CD14-positive monocyte (primary cell): ENCODE measurements around the gene SIGLEC12. TPM values are rescaled to one million over a fixed set of nuclear protein-coding genes. Genes with fewer than 3 reads are reported as not detected.

Source experiments
- DNase-seq, 3 donors: peaks; one replicate each; pipeline ENCODE4 v3.0.0-alpha.2; 2011 to 2022
- H2AFZ ChIP-seq: 2 replicates; pipeline ENCODE4 v1.6.0; 2012; ENCODE audit warnings: mild to moderate bottlenecking, low read depth, low read length, inconsistent platforms; ENCODE audit not compliant: insufficient read depth, poor library complexity, severe bottlenecking
- H3K27ac ChIP-seq, 2 donors: 1 replicate in 1 of 2; 2 replicates in 1 of 2; pipeline ENCODE4 v1.5.1; 2012 to 2013; ENCODE audit warnings: low read length in 2 of 2, control low read depth in 1 of 2, inconsistent platforms in 1 of 2, low read depth in 1 of 2, mild to moderate bottlenecking in 1 of 2
- H3K27me3 ChIP-seq, 2 donors: one replicate each; pipeline versions ENCODE4 v1.6.0 to v1.6.1; 2011 to 2013; ENCODE audit warnings: low read length in 2 of 2; ENCODE audit not compliant: control insufficient read depth in 2 of 2, insufficient read depth in 2 of 2
- H3K36me3 ChIP-seq, 2 donors: replicated peaks in 1 of 2; 1 replicate in 1 of 2; 2 replicates in 1 of 2; pipeline versions ENCODE4 v1.5.1 to v1.6.1; 2012 to 2013; ENCODE audit warnings: low read length in 2 of 2, control low read depth in 1 of 2, inconsistent platforms in 1 of 2, mild to moderate bottlenecking in 1 of 2; ENCODE audit not compliant: insufficient read depth in 2 of 2, control insufficient read depth in 1 of 2
- H3K4me1 ChIP-seq, 2 donors: 1 replicate in 1 of 2; 2 replicates in 1 of 2; pipeline versions ENCODE4 v1.5.1 to v1.6.1; 2012 to 2013; ENCODE audit warnings: low read length in 2 of 2, control low read depth in 1 of 2, inconsistent platforms in 1 of 2, mild to moderate bottlenecking in 1 of 2, moderate library complexity in 1 of 2; ENCODE audit not compliant: insufficient read depth in 2 of 2, control insufficient read depth in 1 of 2
- H3K4me2 ChIP-seq: replicated peaks from 2 replicates; pipeline ENCODE3; 2012; ENCODE audit warnings: low read length, moderate library complexity, mild to moderate bottlenecking; ENCODE audit not compliant: poor library complexity, severe bottlenecking; ENCODE audit errors: extremely low read depth
- H3K4me3 ChIP-seq, 3 experiments: fragments of 200-600 bp in 1 of 3; sonication (generic) in 1 of 3; replicated peaks in 1 of 3; 1 replicate in 2 of 3; 2 replicates in 1 of 3; pipeline ENCODE4 v1.5.1; 2011 to 2013; ENCODE audit warnings: low read length in 3 of 3, mild to moderate bottlenecking in 3 of 3, control low read depth in 2 of 3, low read depth in 2 of 3, inconsistent platforms in 1 of 3, moderate library complexity in 1 of 3
- H3K79me2 ChIP-seq: 2 replicates; pipeline ENCODE4 v1.6.0; 2012; ENCODE audit warnings: mild to moderate bottlenecking, control low read depth, inconsistent platforms, low read length, moderate library complexity; ENCODE audit not compliant: insufficient read depth
- H3K9ac ChIP-seq: 2 replicates; pipeline ENCODE4 v1.6.0; 2017; ENCODE audit warnings: low read length, mild to moderate bottlenecking; ENCODE audit not compliant: insufficient read depth, poor library complexity, severe bottlenecking
- H3K9me3 ChIP-seq, 2 donors: replicated peaks in 1 of 2; 1 replicate in 1 of 2; 2 replicates in 1 of 2; pipeline versions ENCODE4 v1.5.1 to v1.6.1; 2012 to 2013; ENCODE audit warnings: low read length in 2 of 2, control low read depth in 1 of 2; ENCODE audit not compliant: control insufficient read depth in 1 of 2, insufficient read depth in 1 of 2
- H4K20me1 ChIP-seq: 2 replicates; pipeline ENCODE4 v1.6.0; 2012; ENCODE audit warnings: mild to moderate bottlenecking, low read length, control low read depth, moderate library complexity; ENCODE audit not compliant: insufficient read depth
- H3K27ac Mint-ChIP-seq, 7 donors: one replicate each; pipeline ENCODE4 v1.8.0; 2020; ENCODE audit warnings: mild to moderate bottlenecking in 7 of 7, mixed read lengths in 7 of 7, moderate library complexity in 6 of 7, inconsistent platforms in 2 of 7
- H3K27me3 Mint-ChIP-seq, 3 donors: one replicate each; pipeline ENCODE4 v1.8.0; 2021 to 2022; ENCODE audit warnings: low read depth in 3 of 3, mild to moderate bottlenecking in 3 of 3, mixed read lengths in 3 of 3, moderate library complexity in 3 of 3, inconsistent platforms in 1 of 3
- H3K36me3 Mint-ChIP-seq, 2 donors: one replicate each; pipeline ENCODE4 v1.8.0; 2020; ENCODE audit warnings: mixed read lengths in 2 of 2, inconsistent platforms in 1 of 2, mild to moderate bottlenecking in 1 of 2
- H3K4me1 Mint-ChIP-seq: one replicate; pipeline ENCODE4 v1.8.0; 2020; ENCODE audit warnings: mild to moderate bottlenecking, mixed read lengths
- H3K4me3 Mint-ChIP-seq, 2 donors: one replicate each; pipeline ENCODE4 v1.8.0; 2020; ENCODE audit warnings: mild to moderate bottlenecking in 2 of 2, mixed read lengths in 2 of 2, moderate library complexity in 1 of 2
- H3K9me3 Mint-ChIP-seq, 7 donors: one replicate each; pipeline ENCODE4 v1.8.0; 2020 to 2022; ENCODE audit warnings: mixed read lengths in 7 of 7, mild to moderate bottlenecking in 6 of 7, moderate library complexity in 6 of 7, inconsistent platforms in 2 of 7
- WGBS: methylation state at CpG from one replicate; pipeline ENCODE4 v1.1.5; 2013; ENCODE audit warnings: missing lambda C conversion rate; ENCODE audit not compliant: insufficient coverage; 5-methylcytosine and 5-hydroxymethylcytosine counted together
- intact Hi-C, 2 donors: fragments of 100-400 bp; cut with micrococcal nuclease; formaldehyde crosslinking; loops; one replicate each; pipeline versions ENCODE4 v1.15.0 to v1.15.1; 2023
- polyA plus RNA-seq, 3 donors: library from polyadenylated mRNA; depleted of rRNA in 1 of 3; unstranded in 2 of 3; stranded (reverse) in 1 of 3; fragments of 300-500 nt in 2 of 3; fragments of >200 nt in 1 of 3; fragmentation: Illumina TruSeq in 2 of 3; gene quantifications; 1 replicate in 2 of 3; 2 replicates in 1 of 3; pipeline ENCODE4 v1.2.3, GENCODE V29; 2012 to 2021
- TF ChIP-seq, protein P1 (sequence below): fragments of 200-600 bp; IDR thresholded peaks from one replicate; pipeline ENCODE4 v1.8.0; 2022; ENCODE audit warnings: antibody characterized with exemption, mild to moderate bottlenecking

Gene SIGLEC12
- polyA plus RNA-seq, 3 donors: 0.24 to 1.8 (median 1.3) TPM

- H3K9me3 ChIP-seq: no peaks in the 10 kb centered on the region
- no peak within 1 kb of the TSS for H3K4me3 ChIP-seq
- H2AFZ ChIP-seq: no peak within 1 kb of the TSS
- H3K4me1 ChIP-seq: peaks cover 31 to 38% of the 10 kb centered on the region in 2 donors
- intact Hi-C loops: no loop called here
- no peak for DNase-seq
- H3K27me3 Mint-ChIP-seq: peaks cover 3 to 8% (median 6%) of the 10 kb centered on the region in 3 donors
- H3K4me2 ChIP-seq: no peak within 1 kb of the TSS
- peaks cover 38% of the 10 kb centered on the region for H3K4me1 Mint-ChIP-seq
- no peaks in the 10 kb centered on the region for H3K27me3 ChIP-seq
- H3K9me3 Mint-ChIP-seq: peaks cover 0 to 2% (median 0%) of the 10 kb centered on the region in 7 donors
- 100% methylated on average over 1 of the region's 10 CpGs for WGBS
- H3K27ac Mint-ChIP-seq: peak within 1 kb of the TSS in 2 of 7 donors; percentile 58 to 76
- no peak within 1 kb of the TSS for H3K9ac ChIP-seq
- H3K79me2 ChIP-seq: no peaks in the 10 kb centered on the region
- TF ChIP-seq, protein P1, sequence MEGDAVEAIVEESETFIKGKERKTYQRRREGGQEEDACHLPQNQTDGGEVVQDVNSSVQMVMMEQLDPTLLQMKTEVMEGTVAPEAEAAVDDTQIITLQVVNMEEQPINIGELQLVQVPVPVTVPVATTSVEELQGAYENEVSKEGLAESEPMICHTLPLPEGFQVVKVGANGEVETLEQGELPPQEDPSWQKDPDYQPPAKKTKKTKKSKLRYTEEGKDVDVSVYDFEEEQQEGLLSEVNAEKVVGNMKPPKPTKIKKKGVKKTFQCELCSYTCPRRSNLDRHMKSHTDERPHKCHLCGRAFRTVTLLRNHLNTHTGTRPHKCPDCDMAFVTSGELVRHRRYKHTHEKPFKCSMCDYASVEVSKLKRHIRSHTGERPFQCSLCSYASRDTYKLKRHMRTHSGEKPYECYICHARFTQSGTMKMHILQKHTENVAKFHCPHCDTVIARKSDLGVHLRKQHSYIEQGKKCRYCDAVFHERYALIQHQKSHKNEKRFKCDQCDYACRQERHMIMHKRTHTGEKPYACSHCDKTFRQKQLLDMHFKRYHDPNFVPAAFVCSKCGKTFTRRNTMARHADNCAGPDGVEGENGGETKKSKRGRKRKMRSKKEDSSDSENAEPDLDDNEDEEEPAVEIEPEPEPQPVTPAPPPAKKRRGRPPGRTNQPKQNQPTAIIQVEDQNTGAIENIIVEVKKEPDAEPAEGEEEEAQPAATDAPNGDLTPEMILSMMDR: no peak
- no peaks in the 10 kb centered on the region for H3K36me3 Mint-ChIP-seq
- no peaks in the 10 kb centered on the region for H3K36me3 ChIP-seq
- no peak within 1 kb of the TSS for H3K27ac ChIP-seq
- H4K20me1 ChIP-seq: no peaks in the 10 kb centered on the region
- H3K4me3 Mint-ChIP-seq: no peak within 1 kb of the TSS
Measured at GRCh38 chr19:51458051-51458645, 43.5 kb downstream of the SIGLEC12 start, which contains the start of gene SIGLEC8. Gene SIGLEC8, minus strand, starts transcription at chr19:51458454. Its CDS starts 67 bp downstream, at chr19:51458387.

DNA sequence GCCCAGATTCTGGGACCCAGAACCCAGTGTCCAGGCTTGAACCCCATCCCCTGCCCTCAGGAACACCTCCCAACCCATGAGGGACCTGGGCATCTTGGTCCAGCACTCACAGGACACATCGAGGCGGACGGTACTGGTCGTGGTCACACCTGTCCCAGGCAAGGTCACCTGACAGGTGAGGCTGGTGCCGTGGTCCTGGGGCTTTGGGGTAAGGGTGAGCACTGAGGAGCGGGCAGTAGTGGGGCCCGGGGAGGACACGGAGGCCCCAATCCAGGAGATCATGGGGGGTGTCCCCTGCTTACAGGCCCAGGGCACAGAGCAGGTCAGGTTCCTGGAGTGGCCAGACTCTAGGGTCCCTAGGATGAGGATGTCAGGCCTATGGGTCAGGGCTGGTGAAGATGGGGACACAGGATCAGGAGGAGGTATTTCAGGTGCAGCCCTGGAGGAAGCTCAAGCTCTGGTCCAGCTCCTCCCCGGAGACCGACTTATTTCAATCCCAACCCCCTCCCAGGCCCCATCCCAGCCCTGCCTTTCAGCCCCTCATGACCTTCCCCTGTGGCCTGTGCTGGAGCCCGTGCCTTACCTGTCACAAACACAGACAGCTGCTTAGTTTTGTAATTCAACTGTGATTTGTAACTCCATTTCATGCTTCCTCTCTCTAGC is 44.1 kb downstream of the SIGLEC12 start:
- intact Hi-C loops: no loop called here
- H3K4me1 Mint-ChIP-seq: peaks cover 31% of the 10 kb centered on the region
- Histone ChIP-seq H3K36me3 (no peaks in the 10 kb centered on the region), H4K20me1 (no peaks in the 10 kb centered on the region), H3K9me3 (no peaks in the 10 kb centered on the region), H3K79me2 (no peaks in the 10 kb centered on the region), H3K27ac (no peak overlapping the region), H3K27me3 (no peaks in the 10 kb centered on the region), H3K9ac (no peak overlapping the region), H3K4me2 (no peak overlapping the region), H3K4me3 (no peak overlapping the region), H2AFZ (no peak overlapping the region), H3K4me1 (peaks cover 24 to 31% of the 10 kb centered on the region in 2 donors)
- H3K27me3 Mint-ChIP-seq: peaks cover 3 to 5% (median 4%) of the 10 kb centered on the region in 3 donors
- TF ChIP-seq, protein P1: no peak
- WGBS: 97% methylated on average over 11 of the region's 11 CpGs
- peaks cover 0 to 2% (median 0%) of the 10 kb centered on the region in 7 donors for H3K9me3 Mint-ChIP-seq
- H3K27ac Mint-ChIP-seq: peak overlapping the region in 1 of 7 donors; percentile 76
- no peak for DNase-seq
- H3K36me3 Mint-ChIP-seq: no peaks in the 10 kb centered on the region
- no peak overlapping the region for H3K4me3 Mint-ChIP-seq
